OCI-M1 (cell line): Measurements from ENCODE around the gene KIAA1755.

Source experiments
- DNase-seq: peaks from one replicate; lab custom pipeline; 2025; lab: John Stamatoyannopoulos, UW

KIAA1755 gene

GRCh38 chr20:38219006-38219950 is 41.3 kb downstream of the KIAA1755 start:
- DNase-seq = no peak

DNA sequence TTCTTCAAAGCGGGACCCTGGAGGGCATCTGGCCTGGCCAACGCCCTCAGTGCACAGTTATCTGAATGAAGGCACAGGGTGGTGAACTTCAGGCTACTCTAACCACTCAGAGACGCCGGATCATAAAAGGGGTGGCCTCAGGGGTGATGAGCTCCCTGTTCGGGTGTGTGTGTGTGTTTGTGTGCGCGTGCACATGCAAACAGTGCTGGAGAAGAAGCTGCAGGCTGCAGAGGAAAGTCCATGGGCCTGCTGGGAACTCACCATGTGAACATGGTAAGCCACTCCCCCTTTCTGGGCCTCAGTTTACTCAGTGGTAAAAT is 42.0 kb downstream of the KIAA1755 start:
- no peak for DNase-seq

- DNase-seq = no peak
These were observed 42.6 kb downstream of the KIAA1755 start for GRCh38 chr20:38217791-38218565.

DNA sequence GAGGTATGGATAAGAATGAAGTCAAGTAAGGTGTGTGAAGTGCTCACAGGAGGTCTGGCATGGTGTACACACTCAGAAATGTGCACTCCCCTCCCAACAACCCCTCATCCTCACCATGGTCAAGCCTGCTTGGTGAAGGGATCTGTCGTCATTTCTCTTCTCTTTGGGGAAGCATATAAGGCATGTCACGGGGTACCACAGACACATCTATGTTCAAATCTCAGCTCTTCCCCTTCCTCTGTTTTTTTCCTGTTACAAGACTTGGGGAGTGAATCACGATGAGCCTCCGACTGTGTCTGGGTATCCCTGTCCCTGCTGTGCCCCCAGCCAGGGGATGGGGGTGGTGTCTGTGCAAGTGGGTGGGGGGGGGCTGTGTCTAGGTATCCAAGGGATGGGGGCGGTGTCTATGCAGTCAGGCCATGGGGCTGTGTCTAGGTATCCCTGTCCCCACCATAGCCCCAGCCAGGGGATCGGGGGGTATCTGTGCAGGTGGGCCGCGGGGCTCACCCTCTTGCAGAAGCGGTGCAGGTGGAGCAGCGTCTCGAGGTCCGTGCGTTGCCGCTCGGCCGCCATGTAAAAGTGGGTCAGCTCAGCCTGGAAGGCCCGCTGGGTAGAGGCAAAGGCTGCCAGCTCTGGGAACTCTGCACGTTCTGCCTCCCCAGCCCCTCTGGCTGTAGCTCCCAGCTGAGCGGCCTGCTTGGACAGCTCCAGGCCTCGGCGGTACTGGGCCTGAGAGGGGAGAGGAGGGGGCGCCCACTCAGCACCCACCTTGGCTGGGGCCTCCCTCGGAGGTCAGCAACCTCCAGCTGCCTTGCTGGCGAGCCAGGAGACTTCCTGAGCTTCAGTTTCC is 43.6 kb downstream of the KIAA1755 start:
- no peak for DNase-seq

GRCh38 chr20:38216201-38216600 is 44.3 kb downstream of the KIAA1755 start:
- no peak for DNase-seq

- DNase-seq = no peak
These were observed 45.0 kb downstream of the KIAA1755 start for GRCh38 chr20:38215194-38216182.

DNA sequence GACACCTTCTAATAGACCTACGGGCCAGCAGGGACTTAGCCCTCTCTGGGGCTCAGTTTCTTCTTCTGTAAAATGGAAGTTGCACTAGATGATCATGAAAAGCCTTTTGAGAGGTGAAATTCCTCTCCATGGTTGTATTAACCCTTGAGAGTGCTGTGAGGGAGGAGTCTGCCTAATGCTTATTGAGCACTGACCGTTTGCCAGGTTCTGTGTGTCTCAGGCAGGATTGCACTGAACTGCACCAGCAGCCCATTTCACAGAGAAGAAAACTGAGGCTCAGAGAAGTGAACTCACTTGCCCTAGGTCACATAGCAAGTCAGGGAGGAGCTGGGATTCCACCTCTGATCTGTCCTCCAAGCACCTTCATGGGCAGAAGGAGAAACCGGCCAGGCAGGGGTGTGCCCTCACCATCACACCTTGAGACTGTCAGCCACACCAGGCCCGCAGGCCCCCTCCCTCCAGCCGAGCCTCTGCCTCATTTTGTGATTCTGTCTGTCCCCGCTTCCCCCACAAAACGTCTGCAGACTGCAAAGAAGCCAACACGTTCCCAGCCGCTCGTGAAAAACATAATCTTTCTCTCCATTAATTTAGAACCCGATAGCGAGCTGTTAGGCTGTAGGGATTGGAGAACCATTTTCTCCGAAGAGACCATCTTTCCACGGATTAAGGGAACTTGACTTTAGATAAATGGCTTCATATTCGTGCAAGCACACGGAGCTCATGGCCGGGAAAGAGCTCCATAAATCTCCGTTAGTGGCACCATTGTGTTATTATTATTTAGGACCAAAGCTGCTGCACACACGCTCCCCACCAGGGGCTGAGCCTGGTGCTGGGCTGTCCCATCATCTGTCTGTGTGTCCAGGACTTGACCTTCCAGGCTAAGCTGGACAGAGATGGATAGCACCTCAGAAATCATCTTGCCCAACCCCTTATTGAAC is 46.0 kb downstream of the KIAA1755 start:
- DNase-seq = no peak

DNA sequence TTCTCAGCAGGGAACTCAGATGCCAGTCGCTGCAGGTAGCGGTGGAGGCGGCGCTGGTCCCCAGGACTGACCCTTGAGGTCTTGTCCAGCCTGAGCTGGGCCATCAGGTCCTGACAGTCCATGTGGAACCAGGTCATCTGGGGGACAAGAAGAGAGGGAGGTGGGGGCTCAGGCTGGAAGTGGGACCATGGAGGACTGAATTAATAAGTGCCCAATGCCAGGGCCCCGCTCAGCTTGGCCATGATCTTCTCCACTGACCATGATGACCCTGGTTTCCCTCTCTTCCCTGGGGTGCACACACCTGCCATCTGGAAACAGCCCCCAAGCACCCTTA is 47.0 kb downstream of the KIAA1755 start:
- DNase-seq = no peak

GRCh38 chr20:38212806-38213606 is 47.5 kb downstream of the KIAA1755 start:
- DNase-seq = no peak

DNA sequence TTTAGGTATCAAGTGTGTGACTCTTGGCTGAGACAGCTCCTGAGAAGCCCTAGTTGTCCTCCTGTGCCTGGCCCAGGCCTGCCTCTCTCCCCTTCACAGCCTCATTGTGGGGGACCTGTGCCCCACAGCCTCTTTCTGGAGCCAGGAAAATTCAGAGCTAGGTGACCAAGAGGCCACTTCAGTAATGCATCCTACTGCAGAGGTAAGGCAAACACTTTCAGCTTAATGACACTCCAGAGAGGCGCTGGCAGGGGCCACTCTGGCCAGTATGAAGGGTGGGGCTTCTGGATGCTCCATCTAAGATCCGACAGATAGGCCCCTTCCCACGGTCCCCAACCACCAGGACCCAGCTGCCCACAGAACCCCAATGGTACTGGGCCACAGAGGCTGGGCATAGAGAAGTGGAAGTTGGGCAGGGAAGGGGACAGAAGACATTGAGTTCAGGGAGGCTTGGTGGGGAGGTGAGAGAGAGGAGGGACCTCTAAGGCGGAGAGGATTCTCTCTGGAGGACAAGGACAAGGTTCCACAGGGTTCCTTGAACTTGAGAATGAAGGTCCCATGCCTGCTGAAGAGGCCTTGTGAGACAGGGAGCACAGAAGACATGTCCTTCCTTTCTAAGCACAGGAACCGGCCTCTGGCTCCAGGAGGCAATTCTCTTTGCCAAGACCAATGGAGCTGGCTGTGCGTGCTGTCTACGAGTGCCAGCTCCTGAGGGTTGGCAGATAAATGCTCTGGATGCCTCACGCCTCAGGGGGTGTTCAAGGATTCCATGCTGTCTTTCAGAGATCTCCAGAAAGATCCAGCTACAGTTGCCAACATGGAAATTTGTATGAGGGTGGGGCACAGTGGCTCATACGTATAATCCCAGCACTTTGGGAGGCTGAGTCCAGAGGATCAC is 49.1 kb downstream of the KIAA1755 start:
- no peak for DNase-seq

- DNase-seq = no peak
These were observed 49.8 kb downstream of the KIAA1755 start for GRCh38 chr20:38210741-38211140.

DNA sequence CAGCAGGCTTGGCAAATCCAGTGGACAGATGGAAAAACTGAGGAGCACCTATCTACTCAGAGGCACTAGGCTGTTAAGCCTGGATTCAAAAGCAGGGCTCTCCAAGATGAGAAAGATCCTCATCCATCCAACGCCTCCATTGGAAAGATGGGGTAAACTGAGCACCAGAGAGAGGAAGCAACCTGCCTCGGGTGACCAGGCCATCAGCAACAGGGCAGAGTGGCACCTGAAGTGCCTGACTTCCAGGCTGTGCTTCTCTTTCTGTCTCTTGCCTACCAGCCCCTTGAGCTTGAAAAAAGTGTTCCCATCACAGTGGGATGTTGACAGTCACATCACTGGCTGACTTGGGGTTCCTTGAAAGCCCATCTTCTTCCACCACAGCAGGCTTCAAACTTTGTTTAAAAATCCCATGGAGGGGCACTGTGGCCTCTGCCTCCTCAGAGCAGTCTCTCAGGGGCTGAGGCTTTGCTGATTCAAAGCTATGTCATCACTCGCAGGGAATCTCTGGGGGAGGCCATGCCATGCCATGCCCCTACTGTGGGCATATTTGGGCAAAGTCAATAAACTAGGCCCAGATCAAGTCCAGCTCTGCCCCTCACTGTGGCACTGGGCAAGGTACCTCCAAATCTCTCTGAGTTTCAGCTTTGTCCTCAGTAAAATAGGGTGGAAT is 50.7 kb downstream of the KIAA1755 start:
- DNase-seq = no peak

DNA sequence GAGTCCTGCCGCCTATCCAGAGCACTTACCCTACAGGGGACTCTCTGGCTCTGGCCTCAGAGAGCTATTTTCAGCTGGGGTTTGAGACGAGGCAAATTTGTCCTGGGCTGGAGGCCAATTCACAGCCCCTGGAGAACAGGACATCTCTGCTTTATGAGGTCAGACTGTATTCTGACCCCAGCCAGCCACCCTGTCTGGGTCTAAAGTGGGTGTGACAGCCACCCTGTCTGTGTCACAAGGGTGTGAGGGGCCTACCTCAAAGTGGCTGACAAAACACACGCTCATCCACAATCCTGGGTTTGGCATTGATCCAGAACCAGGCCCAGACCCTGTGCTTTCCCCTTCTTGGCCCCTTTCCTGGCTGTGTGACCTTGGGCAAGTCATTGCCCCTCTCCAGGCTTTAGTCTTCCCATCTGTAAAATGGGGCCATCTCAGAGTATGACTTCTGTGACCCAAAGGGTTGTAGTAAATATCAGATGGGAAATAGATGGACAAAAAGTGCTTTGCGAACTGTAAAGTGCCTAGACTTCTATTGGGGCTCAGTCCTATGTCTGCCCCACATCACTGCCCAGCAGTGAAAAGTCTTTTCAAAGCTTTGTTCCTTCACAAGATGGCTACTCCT is 51.4 kb downstream of the KIAA1755 start:
- DNase-seq = no peak

DNA sequence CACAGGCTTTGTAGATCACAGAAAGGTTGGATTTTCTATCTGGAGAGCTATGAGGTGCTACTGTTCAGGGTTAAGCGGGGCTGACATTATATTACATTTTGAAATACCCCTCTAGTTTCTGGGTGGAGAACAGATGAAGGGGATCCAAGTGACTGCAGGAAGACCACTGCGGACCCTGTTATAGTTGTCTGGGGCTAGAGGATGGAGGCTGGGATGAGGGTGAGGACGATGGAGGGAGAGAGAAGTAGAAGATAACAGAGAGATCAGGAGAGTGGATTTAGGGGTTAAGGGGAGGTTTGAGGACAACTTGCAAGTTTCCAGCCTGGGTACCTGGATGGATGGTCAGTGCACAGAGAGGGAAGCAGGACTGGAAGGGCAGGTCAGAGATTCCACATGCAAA is 52.0 kb downstream of the KIAA1755 start:
- no peak for DNase-seq

GRCh38 chr20:38208088-38208487 is 52.4 kb downstream of the KIAA1755 start:
- no peak for DNase-seq

DNA sequence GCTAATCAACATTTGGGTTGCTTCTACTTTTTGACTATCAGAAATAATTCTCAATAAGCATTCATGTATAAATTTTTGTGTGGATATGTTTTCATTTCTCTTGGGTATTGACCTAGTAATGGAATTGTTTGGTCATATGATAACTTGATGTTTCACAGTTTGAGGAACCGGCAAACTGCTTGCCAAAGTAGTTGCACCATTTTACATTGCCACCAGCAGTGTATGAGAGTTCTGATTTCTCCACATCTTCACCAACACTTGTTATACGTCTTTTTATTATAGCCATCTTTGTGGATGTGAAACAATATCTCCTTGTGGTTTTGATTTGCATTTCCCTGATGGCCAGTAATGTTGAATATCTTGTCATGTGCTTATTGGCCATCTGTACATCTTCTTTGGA is 52.9 kb downstream of the KIAA1755 start:
- DNase-seq = no peak

- no peak for DNase-seq
These were observed 55.5 kb downstream of the KIAA1755 start for GRCh38 chr20:38205001-38205400.
